ENCODE results near the gene DEFB125. TPM values are rescaled to one million over a fixed set of nuclear protein-coding genes. Genes with fewer than 3 reads are reported as not detected.

Gene DEFB125
- polyA plus RNA-seq, 1 donor from 2014 or later: not detected

DNA sequence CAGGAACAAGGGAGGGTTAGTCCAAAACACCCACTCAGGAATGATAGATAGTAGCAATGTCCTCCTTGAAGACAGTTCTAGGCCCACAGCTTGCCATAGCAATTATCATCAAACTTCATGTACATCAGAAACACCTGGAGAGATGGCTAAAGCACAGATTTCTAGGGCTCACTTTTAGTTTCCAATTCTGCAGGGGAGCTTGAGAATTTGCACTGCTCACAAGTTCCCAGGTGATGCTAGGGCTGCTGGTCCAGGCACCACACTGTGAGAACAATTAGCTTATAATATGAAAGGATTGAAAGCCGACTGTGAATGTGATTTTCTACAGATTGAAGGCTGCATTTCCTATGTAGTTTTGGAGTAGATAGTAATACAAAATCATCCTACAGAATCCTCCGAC lies 58.4 kb downstream of the DEFB125 start:
- Histone ChIP-seq H3K36me3 (ENCODE audit: insufficient read depth, low read length) (no peaks in the 10 kb centered on the region), H2AFZ (ENCODE audit: low read depth, low read length) (no peak overlapping the region), H3K9ac (ENCODE audit: low read length) (no peak overlapping the region), H3F3A (ENCODE audit: insufficient read depth, low read length, poor library complexity, severe bottlenecking) (no peaks in the 10 kb centered on the region), H3K79me2 (replicated peaks; ENCODE audit: insufficient read depth, low read length) (no peaks in the 10 kb centered on the region), H3K9me3 (ENCODE audit: low read length) (no peaks in the 10 kb centered on the region), H3K4me3 (ENCODE audit: low read length) (no peak overlapping the region), H4K20me1 (ENCODE audit: insufficient read depth) (no peaks in the 10 kb centered on the region), H3K27ac (ENCODE audit: low read length) (no peak overlapping the region), H3K4me2 (ENCODE audit: low read length) (no peak overlapping the region), H3K27me3 (ENCODE audit: insufficient read depth, low read depth, low read length) (peaks cover 6% of the 10 kb centered on the region), H3K9me2 (ENCODE audit: insufficient read depth, low read length) (no peaks in the 10 kb centered on the region)
- TF ChIP-seq EZH2 (IDR thresholded peaks at IDR 0.05; ENCODE audit: borderline replicate concordance, insufficient read depth, low read length, poor library complexity, severe bottlenecking) (no peak), POLR2AphosphoS5 (IDR thresholded peaks at IDR 0.05) (no peak), SMC3 (conservative IDR thresholded peaks at IDR 0.05; ENCODE audit: poor library complexity) (no peak), REST (IDR thresholded peaks at IDR 0.05; ENCODE audit: borderline replicate concordance) (no peak), MXI1 (conservative IDR thresholded peaks at IDR 0.05; ENCODE audit: poor library complexity, severe bottlenecking) (no peak), RAD21 (conservative IDR thresholded peaks at IDR 0.05) (no peak)

Other genes starting within 250 kb of the DEFB125 start
- not detected in 2 replicates for gene DEFB126, start 54.9 kb downstream of the DEFB125 start, polyA plus RNA-seq
- not detected in 2 replicates for gene DEFB127, start 69.8 kb downstream of the DEFB125 start, polyA plus RNA-seq
- gene DEFB128, start 102.0 kb downstream of the DEFB125 start, polyA plus RNA-seq: not detected in 2 replicates
- not detected in 2 replicates for gene DEFB129, start 139.6 kb downstream of the DEFB125 start, polyA plus RNA-seq
- not detected in 2 replicates for gene DEFB132, start 170.1 kb downstream of the DEFB125 start, polyA plus RNA-seq
- gene C20orf96, start 203.1 kb downstream of the DEFB125 start, polyA plus RNA-seq: 7.8 and 10.9 TPM in 2 replicates
- gene ZCCHC3, start 209.9 kb downstream of the DEFB125 start, polyA plus RNA-seq: 15.5 and 19.5 TPM in 2 replicates
- 6.8 and 9.6 TPM in 2 replicates for gene SOX12, start 237.9 kb downstream of the DEFB125 start, polyA plus RNA-seq

Data from neural cell (in vitro differentiated cells).